Sciatic nerve (tissue), 2 donors: ENCODE data around the gene NAA38. TPM values are rescaled to one million over a fixed set of nuclear protein-coding genes. Genes with fewer than 3 reads are reported as not detected.

ENCODE experiments used
- ATAC-seq: fragments of 200-7000 bp; cut with Tn5 transposase; one replicate; pipeline ENCODE4 v1.9.1; 2020; ENCODE audit warnings: mild to moderate bottlenecking, moderate library complexity
- DNase-seq: peaks from one replicate; pipeline ENCODE4 v3.0.0-alpha.2; 2020; ENCODE audit warnings: low spot score
- intact Hi-C: fragments of 100-400 bp; cut with DNase I; formaldehyde crosslinking; loops from one replicate; pipeline ENCODE4 v1.14.2; 2022
- total RNA-seq: library from RNA; stranded (reverse); fragmentation: NEBNext Ultra II Directional; extraction: Animal tissue kit (Norgen Biotek cat#: 25700); gene quantifications from one replicate; pipeline ENCODE4 v1.2.1, GENCODE V29; 2021
- donor health status: DM: no; HTN: no; CAD: no.
- donor health status: DM: no; HTN: no; CAD: no.

Gene NAA38
- total RNA-seq, 1 donor from 2014 or later = 53.5 TPM

DNA sequence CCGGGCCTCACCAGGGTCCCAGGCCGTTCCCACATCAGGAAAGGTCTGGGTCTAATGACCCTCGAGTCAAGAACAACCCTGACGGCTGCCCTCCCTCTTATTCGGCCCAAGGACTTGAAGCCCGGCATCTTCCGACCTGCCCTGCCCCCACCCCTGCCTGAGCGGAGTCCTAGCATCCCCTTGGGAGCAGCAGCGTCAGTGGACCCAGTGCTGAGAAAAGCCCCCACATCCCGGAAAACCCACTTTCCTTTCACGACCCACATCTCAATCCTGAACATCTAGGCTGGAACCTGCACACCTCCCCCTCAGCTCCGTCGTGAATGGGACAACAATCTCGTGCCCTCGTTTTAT is 1.7 kb downstream of the NAA38 start:
- intact Hi-C loops = loop anchor here (10.0 kb wide), 1 partner anchor 841 kb away; the partner anchor contains the start of gene RNASEK
- ATAC-seq (no peak), DNase-seq (peak; percentile 78)

- no peak for ATAC-seq
- intact Hi-C loops = loop anchor here (10.0 kb wide), 1 partner anchor 840 kb away; the partner anchor contains the start of gene RNASEK
- peak; percentile 68 for DNase-seq
These were observed 2.3 kb downstream of the NAA38 start, which contains the start of gene TMEM88 for GRCh38 chr17:7854851-7855659. Gene TMEM88 (plus strand): TSS chr17:7855066. CDS start chr17:7855075, 9 bp downstream.

DNA sequence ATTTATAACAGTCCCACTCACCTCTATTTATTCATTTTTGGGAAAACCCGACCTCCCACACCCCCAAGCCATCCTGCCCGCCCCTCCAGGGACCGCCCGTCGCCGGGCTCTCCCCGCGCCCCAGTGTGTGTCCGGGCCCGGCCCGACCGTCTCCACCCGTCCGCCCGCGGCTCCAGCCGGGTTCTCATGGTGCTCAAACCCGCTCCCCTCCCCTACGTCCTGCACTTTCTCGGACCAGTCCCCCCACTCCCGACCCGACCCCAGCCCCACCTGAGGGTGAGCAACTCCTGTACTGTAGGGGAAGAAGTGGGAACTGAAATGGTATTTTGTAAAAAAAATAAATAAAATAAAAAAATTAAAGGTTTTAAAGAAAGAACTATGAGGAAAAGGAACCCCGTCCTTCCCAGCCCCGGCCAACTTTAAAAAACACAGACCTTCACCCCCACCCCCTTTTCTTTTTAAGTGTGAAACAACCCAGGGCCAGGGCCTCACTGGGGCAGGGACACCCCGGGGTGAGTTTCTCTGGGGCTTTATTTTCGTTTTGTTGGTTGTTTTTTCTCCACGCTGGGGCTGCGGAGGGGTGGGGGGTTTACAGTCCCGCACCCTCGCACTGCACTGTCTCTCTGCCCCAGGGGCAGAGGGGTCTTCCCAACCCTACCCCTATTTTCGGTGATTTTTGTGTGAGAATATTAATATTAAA is 3.1 kb downstream of the NAA38 start:
- no peak for DNase-seq
- intact Hi-C loops = loop anchor here (10.0 kb wide), 1 partner anchor 839 kb away; the partner anchor contains the start of gene RNASEK

DNA sequence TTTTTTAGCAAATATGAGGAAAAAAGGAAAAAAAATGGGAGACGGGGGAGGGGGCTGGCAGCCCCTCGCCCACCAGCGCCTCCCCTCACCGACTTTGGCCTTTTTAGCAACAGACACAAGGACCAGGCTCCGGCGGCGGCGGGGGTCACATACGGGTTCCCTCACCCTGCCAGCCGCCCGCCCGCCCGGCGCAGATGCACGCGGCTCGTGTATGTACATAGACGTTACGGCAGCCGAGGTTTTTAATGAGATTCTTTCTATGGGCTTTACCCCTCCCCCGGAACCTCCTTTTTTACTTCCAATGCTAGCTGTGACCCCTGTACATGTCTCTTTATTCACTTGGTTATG is 3.7 kb downstream of the NAA38 start:
- DNase-seq (no peak), ATAC-seq (no peak)
- intact Hi-C loops = loop anchor here (10.0 kb wide), 1 partner anchor 839 kb away; the partner anchor contains the start of gene RNASEK

More for the DNA sequence above, 3.1 kb downstream of the NAA38 start:
- ATAC-seq = no peak

DNA sequence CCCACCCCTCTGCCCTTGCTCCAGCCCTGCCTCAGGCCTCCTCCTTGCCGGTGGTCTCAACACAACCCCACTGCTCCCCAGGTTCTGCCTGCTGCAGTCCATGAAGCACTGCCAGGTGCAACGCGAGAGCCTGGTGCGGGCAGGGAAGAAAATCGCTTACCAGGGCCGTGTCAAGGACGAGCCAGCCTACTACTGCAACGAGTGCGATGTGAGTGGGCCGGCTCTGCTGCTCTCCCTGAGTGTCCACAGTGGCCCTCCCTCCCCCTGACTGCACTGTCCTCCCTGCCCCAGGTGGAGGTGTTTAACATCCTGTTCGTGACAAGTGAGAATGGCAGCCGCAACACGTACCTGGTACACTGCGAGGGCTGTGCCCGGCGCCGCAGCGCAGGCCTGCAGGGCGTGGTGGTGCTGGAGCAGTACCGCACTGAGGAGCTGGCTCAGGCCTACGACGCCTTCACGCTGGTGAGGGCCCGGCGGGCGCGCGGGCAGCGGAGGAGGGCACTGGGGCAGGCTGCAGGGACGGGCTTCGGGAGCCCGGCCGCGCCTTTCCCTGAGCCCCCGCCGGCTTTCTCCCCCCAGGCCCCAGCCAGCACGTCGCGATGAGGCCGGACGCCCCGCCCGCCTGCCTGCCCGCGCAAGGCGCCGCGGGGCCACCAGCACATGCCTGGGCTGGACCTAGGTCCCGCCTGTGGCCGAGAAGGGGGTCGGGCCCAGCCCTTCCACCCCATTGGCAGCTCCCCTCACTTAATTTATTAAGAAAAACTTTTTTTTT is 4.3 kb downstream of the NAA38 start:
- DNase-seq (no peak), ATAC-seq (no peak)
- intact Hi-C loops = loop anchor here (10.0 kb wide), 1 partner anchor 838 kb away; the partner anchor contains the start of gene RNASEK

GRCh38 chr17:7852262-7852670 is 5.1 kb downstream of the NAA38 start:
- ATAC-seq (no peak), DNase-seq (peak; percentile 73)

DNA sequence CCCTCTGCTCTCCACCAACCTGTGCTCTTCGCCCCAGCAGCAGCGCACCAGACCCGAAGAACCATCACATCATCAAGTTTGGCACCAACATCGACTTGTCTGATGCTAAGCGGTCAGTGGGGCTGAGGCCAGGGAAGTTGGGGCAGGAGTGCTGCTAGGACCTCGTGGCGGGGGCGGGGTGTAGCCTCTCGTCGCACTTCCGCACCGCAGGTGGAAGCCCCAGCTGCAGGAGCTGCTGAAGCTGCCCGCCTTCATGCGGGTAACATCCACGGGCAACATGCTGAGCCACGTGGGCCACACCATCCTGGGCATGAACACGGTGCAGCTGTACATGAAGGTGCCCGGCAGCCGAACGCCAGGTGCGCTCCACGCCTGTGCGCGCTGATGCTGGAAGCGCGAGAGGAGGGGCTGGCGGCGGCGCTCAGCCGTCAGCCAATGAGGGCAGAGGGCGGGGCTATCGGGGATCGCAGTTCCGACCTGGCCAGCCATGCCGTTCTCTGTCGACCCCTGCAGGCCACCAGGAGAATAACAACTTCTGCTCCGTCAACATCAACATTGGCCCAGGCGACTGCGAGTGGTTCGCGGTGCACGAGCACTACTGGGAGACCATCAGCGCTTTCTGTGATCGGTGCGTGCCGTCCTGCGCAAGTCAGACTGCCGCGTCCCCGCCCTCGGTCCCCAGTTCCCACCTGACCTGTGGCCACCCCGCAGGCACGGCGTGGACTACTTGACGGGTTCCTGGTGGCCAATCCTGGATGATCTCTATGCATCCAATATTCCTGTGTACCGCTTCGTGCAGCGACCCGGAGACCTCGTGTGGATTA is 5.7 kb downstream of the NAA38 start:
- peak; percentile 94 for DNase-seq
- intact Hi-C loops = loop anchor here (10.0 kb wide), 1 partner anchor 837 kb away; the partner anchor contains the start of gene RNASEK
- ATAC-seq = peak; percentile 75

More at GRCh38 chr17:7852262-7852670, 5.1 kb downstream of the NAA38 start:
- intact Hi-C loops = loop anchor here (10.0 kb wide), 1 partner anchor 837 kb away; the partner anchor contains the start of gene RNASEK

GRCh38 chr17:7850701-7851437 is 6.5 kb downstream of the NAA38 start:
- no peak for DNase-seq
- intact Hi-C loops = loop anchor here (10.0 kb wide), 1 partner anchor 836 kb away; the partner anchor contains the start of gene RNASEK
- peak; percentile 0 for ATAC-seq

DNA sequence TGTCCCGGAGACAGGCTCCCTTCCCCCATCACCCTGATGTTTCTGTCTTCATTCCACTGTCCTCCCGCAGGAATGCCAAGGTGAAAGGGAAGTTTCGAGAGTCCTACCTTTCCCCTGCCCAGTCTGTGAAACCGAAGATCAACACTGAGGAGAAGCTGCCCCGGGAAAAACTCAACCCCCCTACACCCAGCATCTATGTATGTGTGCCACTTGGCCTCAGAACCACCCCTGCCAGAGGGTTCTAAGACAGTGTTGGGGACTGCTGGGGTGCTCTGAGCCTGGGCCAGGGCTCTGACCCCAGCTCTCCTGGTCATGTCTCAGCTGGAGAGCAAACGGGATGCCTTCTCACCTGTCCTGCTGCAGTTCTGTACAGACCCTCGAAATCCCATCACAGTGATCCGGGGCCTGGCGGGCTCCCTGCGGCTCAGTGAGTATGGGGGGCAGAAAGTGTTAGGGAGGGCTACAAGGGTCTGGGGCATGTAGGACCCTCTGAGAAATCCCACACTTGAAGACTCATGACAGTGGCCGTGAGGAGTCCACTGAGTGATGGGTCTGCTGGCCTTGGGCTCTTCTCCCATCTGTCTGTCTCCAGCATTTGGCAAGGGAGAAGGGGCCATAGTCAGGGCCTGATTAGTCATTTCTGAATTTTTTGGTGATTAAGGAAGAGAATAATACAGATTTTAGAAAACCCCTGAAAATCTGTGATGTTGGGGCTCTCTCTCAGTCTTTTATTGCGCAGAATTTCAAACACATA is 7.4 kb downstream of the NAA38 start:
- ATAC-seq = no peak
- intact Hi-C loops = loop anchor here (10.0 kb wide), 1 partner anchor 835 kb away; the partner anchor contains the start of gene RNASEK
- DNase-seq = no peak

DNA sequence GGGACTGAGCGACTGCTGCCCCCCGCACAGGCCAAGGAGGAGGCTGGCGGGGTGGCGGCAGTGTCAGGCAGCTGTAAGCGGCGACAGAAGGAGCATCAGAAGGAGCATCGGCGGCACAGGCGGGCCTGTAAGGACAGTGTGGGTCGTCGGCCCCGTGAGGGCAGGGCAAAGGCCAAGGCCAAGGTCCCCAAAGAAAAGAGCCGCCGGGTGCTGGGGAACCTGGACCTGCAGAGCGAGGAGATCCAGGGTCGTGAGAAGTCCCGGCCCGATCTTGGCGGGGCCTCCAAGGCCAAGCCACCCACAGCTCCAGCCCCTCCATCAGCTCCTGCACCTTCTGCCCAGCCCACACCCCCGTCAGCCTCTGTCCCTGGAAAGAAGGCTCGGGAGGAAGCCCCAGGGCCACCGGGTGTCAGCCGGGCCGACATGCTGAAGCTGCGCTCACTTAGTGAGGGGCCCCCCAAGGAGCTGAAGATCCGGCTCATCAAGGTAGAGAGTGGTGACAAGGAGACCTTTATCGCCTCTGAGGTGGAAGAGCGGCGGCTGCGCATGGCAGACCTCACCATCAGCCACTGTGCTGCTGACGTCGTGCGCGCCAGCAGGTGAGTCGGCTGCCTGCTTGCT is 8.1 kb downstream of the NAA38 start:
- intact Hi-C loops = no loop called here
- DNase-seq (no peak), ATAC-seq (no peak)

- intact Hi-C loops = no loop called here
- DNase-seq = no peak
- ATAC-seq = no peak
These were observed 8.6 kb downstream of the NAA38 start for GRCh38 chr17:7848739-7849129.

GRCh38 chr17:7848131-7848579 is 9.2 kb downstream of the NAA38 start:
- no peak for DNase-seq

DNA sequence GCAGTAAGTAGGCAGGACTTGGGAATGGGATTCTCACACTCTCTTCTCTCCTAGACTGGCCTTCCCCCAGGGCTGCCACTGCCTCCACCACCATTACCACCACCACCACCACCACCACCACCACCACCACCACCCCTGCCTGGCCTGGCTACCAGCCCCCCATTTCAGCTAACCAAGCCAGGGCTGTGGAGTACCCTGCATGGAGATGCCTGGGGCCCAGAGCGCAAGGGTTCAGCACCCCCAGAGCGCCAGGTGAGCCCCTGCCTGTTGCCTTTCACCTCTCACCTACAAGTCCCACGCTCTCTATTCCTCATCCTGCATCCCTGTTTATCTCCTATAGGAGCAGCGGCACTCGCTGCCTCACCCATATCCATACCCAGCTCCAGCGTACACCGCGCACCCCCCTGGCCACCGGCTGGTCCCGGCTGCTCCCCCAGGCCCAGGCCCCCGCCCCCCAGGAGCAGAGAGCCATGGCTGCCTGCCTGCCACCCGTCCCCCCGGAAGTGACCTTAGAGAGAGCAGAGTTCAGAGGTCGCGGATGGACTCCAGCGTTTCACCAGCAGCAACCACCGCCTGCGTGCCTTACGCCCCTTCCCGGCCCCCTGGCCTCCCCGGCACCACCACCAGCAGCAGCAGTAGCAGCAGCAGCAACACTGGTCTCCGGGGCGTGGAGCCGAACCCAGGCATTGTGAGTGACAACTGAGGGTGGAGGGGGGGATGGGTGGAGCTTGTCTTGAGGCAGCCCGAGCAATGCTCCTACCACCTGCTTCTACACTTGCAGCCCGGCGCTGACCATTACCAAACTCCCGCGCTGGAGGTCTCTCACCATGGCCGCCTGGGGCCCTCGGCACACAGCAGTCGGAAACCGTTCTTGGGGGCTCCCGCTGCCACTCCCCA is 10.3 kb downstream of the NAA38 start:
- intact Hi-C loops = no loop called here
- DNase-seq = no peak
- no peak for ATAC-seq

More at GRCh38 chr17:7848131-7848579, 9.2 kb downstream of the NAA38 start:
- ATAC-seq = no peak
- intact Hi-C loops = no loop called here

- ATAC-seq = no peak
- DNase-seq = no peak
- intact Hi-C loops = no loop called here
These were observed 11.2 kb downstream of the NAA38 start for GRCh38 chr17:7846063-7846735.
